Bone marrow (tissue), 2 donors: ENCODE results near the gene MSH3.

Source experiments
- DNase-seq, 2 donors: peaks; one replicate each; lab custom pipeline; 2025; lab: John Stamatoyannopoulos, UW

MSH3 gene

DNA sequence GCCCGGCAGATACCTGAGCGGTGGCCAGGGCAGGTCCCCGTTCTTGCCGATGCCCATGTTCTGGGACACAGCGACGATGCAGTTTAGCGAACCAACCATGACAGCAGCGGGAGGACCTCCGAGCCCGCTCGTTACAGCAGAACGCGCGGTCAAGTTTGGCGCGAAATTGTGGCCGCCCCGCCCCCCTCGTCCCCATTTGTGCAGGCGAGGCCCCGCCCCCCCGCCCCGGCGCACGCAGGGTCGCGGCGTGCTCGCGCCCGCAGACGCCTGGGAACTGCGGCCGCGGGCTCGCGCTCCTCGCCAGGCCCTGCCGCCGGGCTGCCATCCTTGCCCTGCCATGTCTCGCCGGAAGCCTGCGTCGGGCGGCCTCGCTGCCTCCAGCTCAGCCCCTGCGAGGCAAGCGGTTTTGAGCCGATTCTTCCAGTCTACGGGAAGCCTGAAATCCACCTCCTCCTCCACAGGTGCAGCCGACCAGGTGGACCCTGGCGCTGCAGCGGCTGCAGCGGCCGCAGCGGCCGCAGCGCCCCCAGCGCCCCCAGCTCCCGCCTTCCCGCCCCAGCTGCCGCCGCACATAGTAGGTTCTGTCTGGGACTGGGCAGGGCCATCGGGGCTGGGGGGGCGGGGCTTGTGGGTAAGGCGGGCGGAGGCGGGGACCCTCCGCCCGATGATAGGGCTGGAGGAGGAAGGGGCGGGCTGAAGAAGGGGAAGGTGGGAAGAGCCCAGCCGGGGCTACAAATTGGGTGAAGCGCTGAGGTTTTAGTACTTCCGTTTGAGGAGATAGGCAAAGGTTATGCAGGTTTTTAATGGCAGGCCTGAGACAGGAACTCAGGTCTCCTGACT, at the start of gene MSH3, which contains the start of gene DHFR:
Gene MSH3, plus strand, starts transcription at position 262 of the 840 bp plus-strand sequence. Its CDS starts 76 bp downstream, at position 338.
Gene DHFR, minus strand, starts transcription at position 593 of the 840 bp plus-strand sequence. Its CDS starts 494 bp downstream, at position 99.
- DNase-seq, result peak; percentile 70 to 92

DNA sequence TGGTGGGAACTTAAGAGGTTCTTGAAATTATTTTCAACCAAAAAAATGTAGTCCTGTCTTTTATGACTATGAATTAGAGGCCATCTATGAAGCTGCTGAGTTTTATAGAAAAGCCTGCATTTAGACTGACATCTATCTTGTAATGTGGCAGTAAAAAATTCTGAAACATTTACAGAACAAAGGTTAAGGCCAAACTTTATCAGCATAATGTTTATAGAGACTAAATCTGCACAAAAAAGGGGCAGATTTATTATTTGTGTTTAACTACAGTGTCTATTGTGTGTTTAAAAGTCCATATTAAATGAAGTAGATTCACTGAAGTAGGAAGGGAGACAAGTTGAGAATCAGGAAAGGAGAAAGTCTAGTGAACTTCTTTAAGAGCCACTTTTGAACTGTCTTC, 47.1 kb upstream of the MSH3 start:
- DNase-seq, result no peak

DNA sequence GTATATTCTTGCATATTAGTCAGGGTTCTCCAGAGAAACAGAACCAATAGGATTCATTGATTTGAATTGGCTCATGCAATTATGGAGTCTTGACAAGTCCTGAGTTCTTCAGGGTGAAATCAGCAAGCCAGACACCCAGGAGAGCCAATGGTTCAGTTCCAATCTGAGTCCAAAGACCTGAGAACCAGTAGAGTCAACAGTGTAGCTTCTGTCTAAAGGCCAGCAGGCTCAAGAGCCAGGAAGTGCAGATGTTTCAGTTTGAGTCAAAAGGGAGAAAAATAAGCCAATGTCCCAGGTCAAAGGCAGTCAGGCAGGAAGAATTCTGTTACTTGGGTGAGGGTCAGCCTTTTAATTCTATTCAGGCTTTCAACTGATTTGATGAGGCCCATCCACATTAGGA, 46.6 kb upstream of the MSH3 start:
- no peak for DNase-seq

DNA sequence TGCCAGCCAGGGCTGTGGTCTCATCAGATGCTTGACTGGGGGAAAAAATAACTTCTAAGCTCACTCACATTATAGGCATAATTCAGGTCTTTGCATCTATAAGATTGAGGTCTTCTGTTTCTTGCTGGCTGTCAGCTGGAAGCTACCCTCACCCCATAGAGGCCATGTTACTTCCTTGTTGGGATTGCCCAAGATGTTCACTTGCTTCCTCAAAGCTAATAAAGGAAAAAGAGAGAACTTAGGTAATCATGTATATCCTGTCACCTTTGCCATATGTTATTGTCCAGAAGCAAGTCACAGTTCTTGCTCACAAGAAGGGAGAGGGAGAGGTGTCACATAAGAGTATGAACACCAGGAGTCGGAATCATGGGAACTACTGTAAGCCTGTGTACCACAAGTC, 45.7 kb upstream of the MSH3 start:
- no peak for DNase-seq

DNA sequence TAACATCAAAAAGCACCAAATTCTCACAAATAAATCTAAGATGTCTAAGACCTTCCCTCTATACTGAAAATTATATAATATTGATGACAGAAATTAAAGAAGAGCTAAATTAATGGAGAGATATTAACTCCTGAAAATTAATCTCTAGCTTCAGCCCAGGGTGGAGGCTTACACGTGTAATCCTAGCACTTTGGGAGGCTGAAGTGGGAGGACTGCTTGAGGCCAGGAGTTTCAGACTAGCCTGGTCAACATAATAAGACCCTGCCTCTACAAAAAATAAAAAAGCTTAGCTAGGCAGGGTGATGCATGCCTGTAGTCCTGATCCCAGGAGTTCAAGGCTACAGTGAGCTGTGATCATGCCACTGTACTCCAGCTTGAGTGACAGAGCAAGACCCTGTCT, 44.8 kb upstream of the MSH3 start:
- no peak for DNase-seq

DNA sequence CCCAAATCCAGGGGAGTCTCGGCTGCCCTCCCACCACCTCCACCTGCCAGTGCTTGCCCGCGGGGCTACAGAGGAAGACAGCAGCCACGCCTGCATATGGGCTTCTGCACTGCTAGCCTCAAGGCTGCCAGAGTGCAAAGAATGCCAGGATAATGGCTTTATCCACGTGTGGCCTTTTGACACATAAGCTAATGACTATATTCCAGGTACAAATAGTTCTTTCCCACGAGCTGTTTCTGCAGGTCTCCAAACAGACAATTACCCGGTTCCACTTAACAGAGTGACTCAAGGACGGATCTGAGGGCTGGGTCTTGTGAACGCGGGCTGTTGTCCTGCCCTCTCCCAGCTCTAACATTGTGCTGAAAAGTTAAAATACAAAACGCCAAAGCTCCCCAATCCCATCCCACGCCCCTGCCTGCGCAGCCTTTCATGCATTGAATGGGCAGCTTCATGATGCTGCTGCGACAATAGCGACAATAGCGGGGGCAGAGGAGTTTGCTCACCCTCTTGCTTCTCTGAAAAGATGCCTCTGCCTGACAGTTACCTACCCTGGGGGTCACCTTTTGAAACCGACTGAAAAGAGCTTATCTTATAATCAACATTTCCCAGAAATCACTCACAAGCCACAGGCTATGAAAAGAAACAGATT, 39.1 kb upstream of the MSH3 start:
- DNase-seq, result no peak

DNA sequence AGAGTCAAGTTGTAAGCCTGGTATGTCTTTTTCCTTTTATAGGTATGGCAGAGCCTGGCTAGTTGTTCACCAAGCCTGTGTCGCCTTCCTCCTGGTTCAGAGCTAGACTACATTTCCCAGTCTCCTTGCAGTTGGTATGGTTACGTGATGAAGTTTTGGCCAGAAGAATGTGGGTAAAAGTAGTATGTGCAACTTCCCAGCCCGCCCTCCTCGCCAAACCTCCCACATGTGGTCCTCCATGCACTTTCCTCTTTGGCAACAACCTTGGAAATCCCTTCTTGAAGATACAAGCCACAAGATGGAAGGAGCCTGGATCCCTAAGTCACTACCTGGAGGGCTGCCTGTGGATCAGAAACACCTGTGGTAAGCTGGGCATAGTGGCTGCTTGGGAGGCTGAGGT, 36.0 kb upstream of the MSH3 start:
- no peak for DNase-seq

DNA sequence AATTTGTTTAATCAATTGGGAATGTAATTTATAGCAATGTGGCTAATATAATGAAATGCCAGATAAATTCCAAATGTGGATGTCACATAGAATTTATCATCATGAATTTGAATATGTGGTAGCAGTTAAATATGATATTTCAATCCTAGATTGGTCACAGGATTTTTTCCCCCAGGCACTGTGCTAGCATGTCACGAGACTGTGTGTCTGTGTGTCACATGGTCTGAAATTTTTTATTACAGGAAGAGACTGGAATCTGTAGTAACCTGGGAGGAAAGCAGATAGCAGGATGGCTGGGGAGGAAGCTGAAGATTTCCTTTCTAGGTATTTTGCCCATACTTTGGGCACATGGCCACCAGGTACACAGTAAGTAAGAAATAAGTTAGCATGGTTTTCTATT, 35.4 kb upstream of the MSH3 start:
- no peak for DNase-seq

DNA sequence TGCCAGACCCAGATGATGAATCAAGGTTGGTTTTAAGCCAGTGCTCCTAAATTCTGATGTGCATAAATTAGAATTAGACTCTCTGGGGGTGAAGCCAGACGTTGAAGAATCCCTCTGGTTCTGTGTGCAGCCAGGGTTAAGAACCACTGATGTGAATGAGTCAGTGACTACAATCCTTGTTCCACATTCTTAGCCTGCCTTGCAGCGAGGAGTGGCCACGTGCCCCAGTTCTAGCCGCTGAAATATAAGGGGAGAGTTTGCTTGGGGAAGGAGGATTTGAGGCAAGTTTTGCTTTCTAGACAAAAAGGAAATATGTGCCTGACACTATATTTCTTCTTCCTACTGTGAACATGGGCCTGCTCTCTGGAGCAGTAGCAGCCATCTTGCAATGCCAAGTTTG, 34.2 kb upstream of the MSH3 start:
- DNase-seq, result no peak

DNA sequence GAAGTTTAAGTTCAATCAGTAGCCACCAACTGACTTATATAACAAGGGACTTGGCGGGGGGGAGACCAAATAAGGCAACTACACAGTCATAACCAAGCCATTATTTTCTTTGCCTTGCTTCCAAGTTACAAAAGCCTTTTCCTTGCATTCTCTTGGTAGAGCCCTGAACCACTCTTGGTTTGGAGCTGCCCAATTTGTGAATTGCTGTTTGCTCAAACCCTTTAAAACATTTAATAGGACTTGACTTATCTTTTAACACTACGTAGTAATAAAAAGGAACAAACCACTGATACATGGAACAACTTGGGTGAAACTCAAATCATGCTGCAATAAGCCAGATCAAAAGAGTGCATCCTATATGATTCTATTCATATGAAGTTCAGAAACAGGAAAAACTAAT, 31.7 kb upstream of the MSH3 start:
- DNase-seq, result no peak

DNA sequence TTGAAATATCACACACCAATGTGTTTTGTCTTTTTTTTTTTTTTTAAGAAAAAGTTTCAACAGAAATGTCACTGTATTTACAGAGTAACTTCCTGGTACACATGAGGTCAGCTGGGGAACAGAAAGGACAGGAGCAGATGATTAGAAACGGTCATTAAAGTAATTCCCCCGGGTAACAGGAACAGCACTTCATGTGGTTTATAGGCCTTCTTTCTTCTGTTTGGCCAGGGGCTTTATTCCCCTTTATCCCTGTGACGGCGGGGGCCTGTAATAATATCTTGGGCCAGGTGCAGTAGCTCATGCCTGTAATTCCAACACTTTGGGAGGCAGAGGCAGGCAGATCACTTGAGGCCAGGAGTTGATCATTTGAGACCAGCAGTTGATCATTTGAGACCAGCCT, 30.5 kb upstream of the MSH3 start:
- no peak for DNase-seq

DNA sequence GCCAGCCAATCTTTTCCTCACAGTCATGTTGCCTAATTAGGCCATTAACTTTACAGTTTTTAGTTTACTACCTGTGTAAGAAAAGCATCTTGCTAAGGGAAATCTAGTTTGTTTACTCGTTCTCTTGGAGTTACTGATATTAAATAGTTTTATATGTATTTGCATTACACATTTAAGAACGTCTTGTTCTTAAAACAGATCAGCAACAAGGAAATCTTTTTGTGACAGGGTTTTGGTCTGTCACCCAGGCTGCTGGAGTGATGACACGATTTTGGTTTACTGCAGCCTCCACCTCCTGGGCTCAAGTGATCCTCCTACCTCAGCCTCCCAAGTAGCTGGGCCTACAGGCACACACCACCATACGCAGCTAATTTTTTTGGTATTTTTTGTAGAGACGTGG, 29.2 kb upstream of the MSH3 start:
- DNase-seq, result no peak

DNA sequence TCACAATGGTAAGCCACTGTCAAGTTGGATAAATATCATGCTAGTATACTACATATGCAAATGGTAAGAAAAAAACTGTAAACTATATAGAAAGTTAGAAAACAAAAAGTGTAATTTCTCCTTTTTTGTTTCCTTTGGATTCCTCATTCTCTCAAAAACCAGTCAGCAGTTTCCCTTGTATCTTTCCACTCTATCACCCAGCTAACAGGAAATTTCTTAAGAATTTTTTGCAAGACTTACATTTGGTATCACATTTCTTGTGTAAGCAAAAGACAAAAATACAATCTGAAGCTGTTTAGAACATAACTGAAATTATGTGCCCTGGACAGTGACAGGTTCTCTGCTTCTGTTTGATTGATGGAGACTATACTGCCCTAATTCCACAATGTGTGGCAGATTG, 25.2 kb upstream of the MSH3 start:
- DNase-seq, result no peak

DNA sequence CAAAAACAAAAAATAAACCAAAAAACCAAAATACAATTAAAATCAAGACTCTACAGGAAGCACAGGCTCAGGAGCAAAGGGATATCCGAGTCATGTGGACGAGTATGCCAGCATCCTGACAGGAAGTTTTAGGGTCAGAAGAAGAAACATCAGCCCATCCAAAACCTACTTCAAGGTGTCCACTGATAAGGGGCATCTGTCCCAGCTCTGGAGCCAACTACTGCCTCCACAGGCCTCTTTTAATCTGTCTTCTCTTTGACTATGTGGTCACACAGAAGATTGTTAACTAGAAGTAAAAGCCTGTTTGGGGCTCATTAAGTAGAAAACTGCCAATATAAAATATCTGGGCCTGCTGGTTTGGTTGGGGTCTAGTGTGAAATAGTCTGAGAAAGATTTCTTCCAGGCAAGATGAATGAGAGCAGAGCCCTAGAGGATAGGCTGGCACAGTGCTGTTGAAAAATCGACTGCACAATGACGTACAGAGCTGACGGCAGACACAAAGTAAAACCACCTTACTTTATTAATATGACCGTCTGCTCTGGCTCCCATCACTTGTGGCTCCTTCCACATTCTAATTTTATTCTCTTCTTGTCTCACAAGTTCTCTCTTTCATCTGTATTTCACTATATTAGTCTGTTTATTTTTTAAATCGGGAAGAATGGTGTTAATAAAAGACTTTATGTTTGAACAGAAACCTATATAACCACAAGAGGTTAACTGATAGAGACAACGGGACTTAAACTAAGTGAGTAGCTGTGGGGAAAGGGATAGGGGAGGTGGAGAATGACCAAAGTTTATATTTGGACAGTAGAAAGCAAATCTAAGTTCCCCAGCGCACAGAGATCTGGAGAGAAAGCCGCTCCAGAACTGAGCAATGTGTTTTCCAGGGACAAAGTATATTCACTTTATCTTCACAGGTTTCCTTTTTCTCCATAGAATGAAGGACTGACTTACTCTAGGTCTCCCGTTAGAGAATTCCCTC, 22.9 kb upstream of the MSH3 start:
- no peak for DNase-seq

DNA sequence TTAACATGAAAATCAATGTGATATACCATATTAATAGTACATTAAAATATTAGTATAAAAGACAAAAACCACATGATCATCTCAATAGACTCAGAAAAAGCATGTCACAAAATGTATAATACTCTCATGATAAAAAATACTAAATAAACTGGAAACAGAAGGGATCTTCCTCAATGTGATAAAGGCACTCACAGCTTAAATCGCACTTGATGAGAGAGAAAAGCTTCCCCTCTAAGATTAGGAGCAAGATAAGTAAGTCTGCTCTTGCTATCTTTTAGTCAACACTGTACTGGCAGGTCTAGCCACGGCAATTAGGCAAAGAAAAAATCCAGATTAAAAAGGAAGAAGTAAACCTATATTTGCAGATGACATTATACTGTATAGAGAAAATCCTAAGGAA, 21.8 kb upstream of the MSH3 start:
- no peak for DNase-seq

DNA sequence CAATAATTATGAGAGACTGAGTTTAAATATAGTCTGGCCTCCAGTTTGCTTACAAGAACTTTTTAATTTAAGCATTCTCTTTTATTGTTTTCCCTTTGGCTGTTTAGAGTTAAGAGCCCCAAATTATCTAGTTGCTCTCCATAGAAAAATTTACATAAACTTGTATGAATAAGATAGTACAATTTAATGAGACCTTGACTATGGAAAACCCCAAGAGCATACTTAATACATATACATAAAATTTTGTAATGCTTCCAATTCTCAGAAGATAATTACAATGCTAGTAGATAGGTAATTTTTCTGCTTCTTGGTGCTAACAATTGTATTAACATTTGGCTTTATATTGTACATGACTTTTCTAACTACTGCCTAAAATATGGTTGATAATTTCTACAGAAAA, 20.3 kb upstream of the MSH3 start:
- DNase-seq, result no peak

DNA sequence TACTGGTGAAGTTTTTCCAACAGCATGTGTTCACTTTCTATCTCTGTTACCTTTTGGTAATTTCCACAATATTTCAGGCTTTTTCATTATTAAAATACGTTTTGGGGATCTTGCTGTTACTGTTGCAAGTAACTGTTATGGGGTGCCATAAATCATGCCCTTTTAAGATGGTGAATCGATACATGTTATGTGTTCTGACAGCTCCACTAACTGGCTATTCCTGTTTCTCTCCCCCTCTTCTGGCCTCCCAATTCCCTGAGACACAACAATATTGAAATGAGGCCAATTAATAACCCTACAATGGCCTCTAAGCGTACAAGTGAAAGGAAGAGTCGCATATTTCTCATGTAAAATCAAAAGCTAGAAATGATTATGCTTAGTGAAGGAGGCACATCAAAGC, 13.1 kb upstream of the MSH3 start:
- DNase-seq, result no peak

DNA sequence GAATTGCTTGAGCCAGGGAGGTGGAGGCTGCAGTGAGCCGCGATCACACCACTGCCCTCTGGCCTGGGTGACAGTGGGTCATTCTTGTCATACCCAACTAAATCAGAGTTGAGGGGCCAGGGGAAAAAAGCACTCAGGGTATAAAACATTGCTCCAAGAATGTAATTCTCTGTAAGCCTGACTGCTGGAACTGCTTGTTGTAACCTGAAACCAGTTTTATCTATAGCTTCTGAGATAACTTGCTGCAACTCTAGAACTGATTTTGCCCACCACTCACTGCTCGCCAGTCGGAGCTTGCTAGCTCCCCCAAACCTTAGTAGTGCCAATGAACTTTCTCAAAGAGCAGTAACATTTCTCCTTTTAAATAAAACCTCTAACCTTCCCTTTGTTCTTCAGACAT, 9.6 kb upstream of the MSH3 start:
- no peak for DNase-seq

DNA sequence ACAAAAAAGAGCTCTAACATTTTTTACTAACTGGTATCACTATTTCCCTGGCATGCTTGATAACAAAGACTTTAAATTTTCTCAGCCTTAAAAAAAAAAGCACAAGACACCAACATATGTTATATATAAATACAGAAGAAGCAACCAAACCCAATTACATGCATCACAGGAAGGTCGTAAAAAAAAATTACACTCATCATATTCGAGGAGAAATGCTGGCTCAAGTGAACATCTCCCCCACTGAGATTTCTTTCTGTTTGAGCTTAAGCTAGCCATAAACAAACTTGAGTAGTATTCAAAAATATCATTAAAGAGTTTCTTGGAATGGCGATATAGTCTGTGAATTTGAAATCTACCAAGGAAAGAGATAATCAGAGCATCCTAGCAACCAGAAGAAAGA, 7.5 kb upstream of the MSH3 start:
- DNase-seq, result no peak

DNA sequence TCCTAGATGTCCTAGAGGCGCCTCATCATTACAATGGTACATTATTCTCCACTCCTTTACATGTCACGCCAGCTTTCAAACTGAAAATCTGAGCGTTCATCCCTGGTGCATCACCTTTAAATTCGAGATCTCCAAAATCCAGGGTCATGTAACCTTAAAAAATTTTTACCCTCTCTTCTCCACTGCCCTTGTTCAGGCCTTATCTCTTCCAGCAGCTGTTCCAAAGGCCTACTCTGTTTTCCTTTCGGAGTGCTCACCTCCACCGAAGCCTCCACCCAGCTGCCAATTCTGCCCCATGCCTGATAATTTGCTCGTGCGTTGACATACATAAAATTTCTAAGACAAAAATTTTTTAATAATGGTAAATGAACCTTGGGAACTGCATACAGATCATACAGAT, 950 bp upstream of the MSH3 start:
- no peak for DNase-seq

DNA sequence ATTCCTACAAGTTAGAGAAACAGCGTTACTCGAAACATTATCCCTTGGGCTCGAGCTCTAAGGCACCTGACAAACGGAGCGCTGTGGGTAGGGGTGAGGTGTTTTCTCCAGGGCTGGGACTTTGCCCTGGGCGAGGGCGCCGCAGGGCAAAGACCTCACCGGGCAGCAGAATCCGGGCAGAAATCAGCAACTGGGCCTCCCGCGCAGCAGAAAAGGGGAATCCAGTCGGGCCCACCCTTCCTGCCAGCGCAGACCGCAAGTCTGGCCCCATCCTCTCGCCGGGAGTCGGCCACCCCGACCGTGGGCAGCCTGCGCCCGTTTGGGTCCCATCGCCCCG, 430 bp upstream of the MSH3 start:
- no peak for DNase-seq

DNA sequence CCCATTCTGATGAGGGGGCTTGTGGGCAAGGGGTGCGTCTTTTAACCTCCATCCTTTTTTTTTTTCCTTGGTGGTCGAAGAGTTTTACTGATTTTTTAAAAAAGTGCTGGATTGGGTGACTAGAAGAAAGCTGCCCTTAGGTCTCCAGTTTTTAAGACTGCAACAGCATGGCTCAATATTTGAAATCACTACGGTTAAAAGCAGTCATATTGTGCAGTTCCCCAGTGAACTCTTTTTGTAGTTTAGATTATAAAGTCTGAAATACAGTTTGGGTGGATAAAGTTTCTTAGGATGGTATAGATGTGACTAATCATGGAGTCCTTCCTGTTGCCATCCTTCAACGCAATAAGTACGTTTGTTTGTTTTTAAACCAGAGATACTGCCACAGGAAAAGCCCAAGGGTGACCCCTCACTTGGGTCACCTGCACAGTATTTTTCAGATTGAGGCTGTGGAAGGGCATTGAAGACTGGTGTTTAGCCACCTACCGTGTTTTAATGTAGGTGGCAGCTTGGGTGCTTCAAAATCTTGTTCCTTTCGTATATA, 851 bp downstream of the MSH3 start:
- DNase-seq, result no peak
